Measurements from ENCODE around the gene P3H3. TPM values are rescaled to one million over a fixed set of nuclear protein-coding genes. Genes with fewer than 3 reads are reported as not detected.

The P3H3 gene
- total RNA-seq, 3 donors from 2014 or later, result 1.6 to 24.2 (median 5.2) TPM

DNA sequence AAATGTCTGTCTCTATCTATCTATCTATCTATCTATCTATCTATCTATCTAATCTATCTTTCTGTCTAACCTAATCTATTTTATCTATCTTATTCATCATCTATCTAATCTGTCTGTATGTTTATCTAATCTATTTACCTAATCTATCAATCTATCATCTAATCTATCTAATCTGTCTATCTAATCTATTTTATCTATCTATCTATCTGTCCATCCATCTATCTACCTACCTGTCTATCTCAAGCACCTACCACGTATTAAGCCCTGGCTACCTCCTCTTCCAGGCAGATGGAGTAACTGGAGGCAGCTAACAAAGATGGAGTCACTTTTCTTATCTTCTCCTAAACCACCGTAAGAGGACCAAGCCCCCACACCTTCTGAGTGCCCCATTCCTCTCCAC lies 33.1 kb upstream of the P3H3 start:
- intact Hi-C loops (cut with DNase I, micrococcal nuclease), result no loop called here
- Histone ChIP-seq H3K36me3 (ENCODE audit: low read depth) (no peaks in the 10 kb centered on the region), H3K4me1 (ENCODE audit: low read depth) (no peaks in the 10 kb centered on the region), H3K4me3 (no peak overlapping the region), H3K9me3 (no peaks in the 10 kb centered on the region)
- DNase-seq (no peak), ATAC-seq (no peak)
- TF ChIP-seq, protein P1, sequence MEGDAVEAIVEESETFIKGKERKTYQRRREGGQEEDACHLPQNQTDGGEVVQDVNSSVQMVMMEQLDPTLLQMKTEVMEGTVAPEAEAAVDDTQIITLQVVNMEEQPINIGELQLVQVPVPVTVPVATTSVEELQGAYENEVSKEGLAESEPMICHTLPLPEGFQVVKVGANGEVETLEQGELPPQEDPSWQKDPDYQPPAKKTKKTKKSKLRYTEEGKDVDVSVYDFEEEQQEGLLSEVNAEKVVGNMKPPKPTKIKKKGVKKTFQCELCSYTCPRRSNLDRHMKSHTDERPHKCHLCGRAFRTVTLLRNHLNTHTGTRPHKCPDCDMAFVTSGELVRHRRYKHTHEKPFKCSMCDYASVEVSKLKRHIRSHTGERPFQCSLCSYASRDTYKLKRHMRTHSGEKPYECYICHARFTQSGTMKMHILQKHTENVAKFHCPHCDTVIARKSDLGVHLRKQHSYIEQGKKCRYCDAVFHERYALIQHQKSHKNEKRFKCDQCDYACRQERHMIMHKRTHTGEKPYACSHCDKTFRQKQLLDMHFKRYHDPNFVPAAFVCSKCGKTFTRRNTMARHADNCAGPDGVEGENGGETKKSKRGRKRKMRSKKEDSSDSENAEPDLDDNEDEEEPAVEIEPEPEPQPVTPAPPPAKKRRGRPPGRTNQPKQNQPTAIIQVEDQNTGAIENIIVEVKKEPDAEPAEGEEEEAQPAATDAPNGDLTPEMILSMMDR (IDR thresholded peaks at IDR 0.05), result no peak

DNA sequence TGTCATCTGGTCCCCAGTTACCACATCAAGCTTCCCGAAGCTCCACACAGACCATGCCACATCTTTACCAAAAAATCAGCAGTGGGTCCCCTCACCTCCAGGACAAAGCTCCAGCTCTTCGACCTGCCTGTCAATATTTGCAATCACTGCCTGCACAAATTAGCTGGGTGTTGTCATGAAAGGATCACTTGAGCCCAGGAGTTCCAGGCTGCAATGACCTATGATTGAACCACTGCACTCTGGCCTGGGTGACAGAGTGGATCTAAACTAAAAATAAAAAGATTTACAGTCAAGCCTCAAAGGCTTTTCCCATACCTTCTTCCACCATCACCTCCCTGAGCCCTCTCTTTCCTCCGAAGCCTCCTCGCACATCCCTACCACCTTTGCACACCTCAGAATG lies 31.6 kb upstream of the P3H3 start:
- DNase-seq, result no peak
- Histone ChIP-seq H3K36me3 (ENCODE audit: low read depth) (no peaks in the 10 kb centered on the region), H3K4me3 (no peak overlapping the region), H3K9me3 (no peaks in the 10 kb centered on the region), H3K4me1 (ENCODE audit: low read depth) (no peaks in the 10 kb centered on the region)
- intact Hi-C loops (cut with DNase I, micrococcal nuclease), result no loop called here
- ATAC-seq, result no peak
- TF ChIP-seq, protein P1 (IDR thresholded peaks at IDR 0.05), result no peak

DNA sequence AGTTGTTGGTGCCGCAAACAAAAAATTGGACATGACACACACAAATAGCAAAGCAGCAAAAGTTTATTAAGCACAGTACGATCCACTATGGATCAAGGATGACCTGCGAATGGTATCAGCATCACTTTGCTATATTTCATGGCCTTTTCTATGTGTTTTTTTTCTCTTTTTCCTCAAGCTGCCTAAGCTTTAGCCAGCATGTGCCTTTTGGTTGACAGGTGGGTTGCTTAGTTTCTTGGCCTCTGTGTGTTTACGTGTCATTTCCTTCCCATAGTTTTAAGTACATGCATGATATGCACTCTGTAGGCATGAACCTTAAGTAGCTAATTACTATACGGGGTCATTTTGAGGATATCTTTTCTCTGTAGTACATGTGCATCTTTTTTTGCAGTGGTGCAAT lies 29.1 kb upstream of the P3H3 start:
- no peak overlapping the region for H3K4me3 ChIP-seq
- H3K36me3 ChIP-seq (ENCODE audit: low read depth), result no peaks in the 10 kb centered on the region
- ATAC-seq, result no peak
- TF ChIP-seq, protein P1 (IDR thresholded peaks at IDR 0.05), result no peak
- H3K9me3 ChIP-seq, result no peaks in the 10 kb centered on the region
- no peak for DNase-seq
- no peaks in the 10 kb centered on the region for H3K4me1 ChIP-seq (ENCODE audit: low read depth)
- intact Hi-C loops (cut with DNase I, micrococcal nuclease), result no loop called here

DNA sequence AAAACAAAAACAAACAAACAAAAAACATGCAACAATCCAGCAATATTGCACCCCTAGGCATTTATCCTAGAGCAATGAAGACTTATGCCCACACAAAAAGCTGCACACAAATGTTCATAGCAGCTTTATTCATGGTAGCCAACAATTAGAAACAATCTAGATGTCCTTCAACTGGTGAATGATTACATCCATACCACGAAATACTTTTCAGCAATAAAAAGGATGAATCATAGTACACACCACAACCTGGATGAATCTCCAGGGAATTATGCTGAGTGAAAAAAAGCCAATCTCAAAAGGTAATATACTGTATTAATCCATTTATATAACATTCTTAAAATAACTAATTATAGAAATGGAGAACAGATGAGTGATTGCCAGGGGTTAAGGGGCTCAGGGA lies 21.0 kb upstream of the P3H3 start:
- H3K4me1 ChIP-seq (ENCODE audit: low read depth), result no peaks in the 10 kb centered on the region
- ATAC-seq (peak; percentile 44), DNase-seq (no peak)
- intact Hi-C loops (cut with DNase I, micrococcal nuclease), result no loop called here
- H3K36me3 ChIP-seq (ENCODE audit: low read depth), result no peaks in the 10 kb centered on the region
- no peaks in the 10 kb centered on the region for H3K9me3 ChIP-seq
- TF ChIP-seq, protein P1 (IDR thresholded peaks at IDR 0.05), result no peak
- no peak overlapping the region for H3K4me3 ChIP-seq

DNA sequence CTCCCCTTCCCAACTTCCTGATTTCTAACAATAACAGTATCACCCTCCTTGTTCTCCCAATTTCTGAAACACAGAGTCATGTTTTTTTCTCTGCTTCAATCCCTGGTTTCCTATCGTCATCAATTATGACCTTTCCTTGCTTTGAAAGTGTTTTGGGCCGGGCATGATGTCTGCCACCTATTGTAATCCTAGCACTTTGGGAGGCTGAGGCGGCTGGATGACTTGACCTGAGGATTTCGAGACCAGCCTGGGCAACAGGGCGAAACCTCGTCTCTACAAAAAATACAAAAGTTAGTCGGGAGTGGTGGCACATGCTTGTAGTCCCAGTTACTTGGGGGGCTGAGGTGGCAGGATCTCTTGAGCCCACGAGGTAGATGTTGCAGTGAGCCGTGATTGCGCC lies 19.2 kb upstream of the P3H3 start:
- no peaks in the 10 kb centered on the region for H3K4me1 ChIP-seq (ENCODE audit: low read depth)
- no peak overlapping the region for H3K4me3 ChIP-seq
- TF ChIP-seq, protein P1 (IDR thresholded peaks at IDR 0.05), result no peak
- ATAC-seq (no peak), DNase-seq (no peak)
- no peaks in the 10 kb centered on the region for H3K36me3 ChIP-seq (ENCODE audit: low read depth)
- intact Hi-C loops (cut with DNase I, micrococcal nuclease), result no loop called here
- no peaks in the 10 kb centered on the region for H3K9me3 ChIP-seq

DNA sequence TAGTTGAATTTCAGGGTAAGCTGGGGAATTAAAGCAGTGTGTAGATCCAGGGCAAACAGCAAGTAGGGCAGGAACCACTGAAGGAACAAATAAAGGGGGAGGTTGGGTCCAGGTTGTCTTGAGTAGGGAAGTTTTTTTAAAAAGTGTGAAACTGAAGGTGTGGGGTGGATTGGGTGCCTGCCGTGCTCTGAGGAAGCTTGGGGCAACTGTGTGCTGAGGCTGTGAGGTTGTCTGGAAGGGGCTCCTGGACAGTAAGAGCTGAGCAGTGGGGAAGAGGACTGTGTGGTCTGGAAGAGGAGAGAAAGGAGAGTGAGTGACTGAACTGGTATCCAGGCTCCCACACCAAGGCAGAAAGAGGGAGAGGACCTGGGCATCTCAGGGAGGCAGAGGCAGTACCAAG lies 17.4 kb upstream of the P3H3 start:
- DNase-seq (no peak), ATAC-seq (no peak)
- H3K4me1 ChIP-seq (ENCODE audit: low read depth), result no peaks in the 10 kb centered on the region
- H3K36me3 ChIP-seq (ENCODE audit: low read depth), result no peaks in the 10 kb centered on the region
- H3K9me3 ChIP-seq, result no peaks in the 10 kb centered on the region
- intact Hi-C loops (cut with DNase I, micrococcal nuclease), result no loop called here
- H3K4me3 ChIP-seq, result no peak overlapping the region
- TF ChIP-seq, protein P1 (IDR thresholded peaks at IDR 0.05), result no peak

All from mucosa of descending colon (tissue), 3 donors.